ENCODE measurements around the gene SLC8A3.

The SLC8A3 gene

DNA sequence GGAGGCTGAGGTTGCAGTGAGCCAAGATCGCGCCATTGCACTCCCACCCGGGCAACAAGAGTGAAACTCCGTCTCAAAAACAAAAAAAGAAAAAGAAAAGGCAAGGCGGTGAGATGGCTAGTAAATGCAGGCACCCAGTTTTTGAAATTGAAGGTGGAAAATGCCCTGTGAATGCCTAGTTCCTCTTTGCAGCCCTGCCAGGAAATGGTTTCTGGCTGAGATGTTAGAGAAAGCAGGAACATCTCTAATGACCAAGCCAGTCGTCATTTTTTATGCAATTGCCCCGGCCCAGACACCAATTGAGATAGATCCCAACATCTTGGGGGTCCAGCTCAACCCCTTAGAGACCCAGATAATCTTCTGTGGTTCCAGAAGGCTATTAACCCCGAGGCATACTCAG lies 17.0 kb downstream of the SLC8A3 start:
- DNase-seq: no peak

- no peak for DNase-seq
Observed at GRCh38 chr14:70170976-70171375, 17.8 kb downstream of the SLC8A3 start.

DNA sequence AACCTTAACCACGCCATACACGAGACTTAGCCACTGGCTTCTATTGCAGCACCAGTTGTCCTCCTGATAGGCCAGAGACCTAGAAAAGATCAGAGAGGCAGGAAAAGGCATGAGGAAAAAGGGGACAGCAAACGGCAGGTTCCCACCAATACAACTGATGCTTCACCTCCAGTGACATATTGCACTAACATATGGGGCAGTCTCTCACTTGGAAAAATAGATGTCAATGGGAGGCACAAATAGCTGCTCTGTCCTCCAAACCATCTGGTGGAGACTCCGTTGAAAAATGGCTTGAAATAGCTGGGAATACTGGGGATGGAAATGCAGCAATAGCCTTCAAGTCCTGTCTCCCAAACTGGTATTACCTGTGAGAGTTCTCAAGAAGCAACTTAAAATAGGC lies 20.3 kb downstream of the SLC8A3 start:
- DNase-seq: no peak

DNA sequence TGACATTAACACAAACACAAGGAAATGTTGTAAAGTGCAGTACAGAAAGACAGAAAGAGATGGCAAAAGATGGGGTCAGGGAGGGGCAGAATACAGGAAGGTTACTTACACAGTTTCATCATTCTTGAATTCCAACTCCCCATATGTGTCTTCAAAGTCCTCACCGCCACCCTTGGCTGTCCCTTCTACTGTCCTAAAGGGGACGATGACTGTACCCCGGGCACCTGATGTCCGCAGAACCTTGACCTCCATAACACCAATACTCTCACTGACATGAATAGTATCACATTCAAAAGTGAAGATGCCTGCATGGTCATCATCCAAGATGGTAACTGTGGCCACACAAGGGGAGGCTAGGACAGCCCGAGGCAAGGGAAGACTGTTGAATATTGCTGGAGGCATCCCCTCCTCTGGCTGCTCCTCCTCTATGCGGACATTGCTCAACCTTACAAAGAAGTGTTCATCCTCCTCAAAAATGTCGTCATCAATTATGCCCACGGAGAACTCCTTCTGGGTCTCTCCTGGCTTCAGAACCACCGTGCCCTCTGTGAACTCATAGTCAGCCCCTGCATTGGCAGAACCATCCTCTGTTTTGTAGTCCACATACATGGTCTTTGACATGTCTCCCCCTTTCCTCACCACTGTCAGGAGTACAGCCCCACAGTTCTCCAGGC lies 22.1 kb downstream of the SLC8A3 start:
- no peak for DNase-seq

GRCh38 chr14:70162358-70162757 lies 26.4 kb downstream of the SLC8A3 start:
- no peak for DNase-seq

DNA sequence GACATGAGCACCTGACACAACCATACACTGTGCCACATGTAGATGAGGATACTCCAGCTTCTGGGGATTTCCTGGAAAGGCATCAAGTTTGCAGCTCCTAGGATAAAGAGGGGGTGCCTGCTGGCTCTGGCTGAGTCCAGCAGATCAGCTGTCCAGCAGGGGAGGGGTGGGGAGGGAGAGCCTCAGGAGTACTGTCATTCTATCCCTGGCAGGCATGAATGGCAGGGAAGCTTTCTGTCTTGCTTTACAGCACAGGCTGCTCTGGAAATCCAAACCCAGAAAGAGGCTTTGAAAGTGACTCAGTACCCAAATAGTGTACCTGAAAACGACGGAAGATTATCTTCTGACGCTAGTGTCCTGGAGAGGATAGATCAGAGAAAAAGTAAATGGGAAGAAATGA lies 32.2 kb downstream of the SLC8A3 start:
- no peak for DNase-seq

- DNase-seq: no peak
Observed at GRCh38 chr14:70152704-70153103, 36.0 kb downstream of the SLC8A3 start.

DNA sequence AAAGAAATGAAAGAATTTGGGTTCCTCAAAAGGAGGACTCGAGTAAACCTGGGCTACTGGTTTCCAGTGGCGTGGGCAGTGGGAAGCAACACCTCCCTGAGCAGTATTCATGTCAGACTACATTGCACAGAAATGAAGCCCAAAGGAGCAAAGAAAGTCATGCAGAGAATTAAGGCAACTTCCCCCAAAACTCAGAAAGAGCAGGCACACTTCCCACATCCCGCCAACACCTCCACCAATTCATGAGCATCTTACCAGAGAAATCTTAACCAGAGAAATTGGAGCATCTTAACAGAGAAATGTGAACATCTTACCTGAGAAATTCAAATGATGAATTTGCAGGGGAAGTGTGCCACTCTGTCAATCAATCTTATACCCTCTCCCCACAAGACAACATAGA lies 36.7 kb downstream of the SLC8A3 start:
- no peak for DNase-seq

GRCh38 chr14:70149596-70150165 lies 39.1 kb downstream of the SLC8A3 start:
- no peak for DNase-seq

DNA sequence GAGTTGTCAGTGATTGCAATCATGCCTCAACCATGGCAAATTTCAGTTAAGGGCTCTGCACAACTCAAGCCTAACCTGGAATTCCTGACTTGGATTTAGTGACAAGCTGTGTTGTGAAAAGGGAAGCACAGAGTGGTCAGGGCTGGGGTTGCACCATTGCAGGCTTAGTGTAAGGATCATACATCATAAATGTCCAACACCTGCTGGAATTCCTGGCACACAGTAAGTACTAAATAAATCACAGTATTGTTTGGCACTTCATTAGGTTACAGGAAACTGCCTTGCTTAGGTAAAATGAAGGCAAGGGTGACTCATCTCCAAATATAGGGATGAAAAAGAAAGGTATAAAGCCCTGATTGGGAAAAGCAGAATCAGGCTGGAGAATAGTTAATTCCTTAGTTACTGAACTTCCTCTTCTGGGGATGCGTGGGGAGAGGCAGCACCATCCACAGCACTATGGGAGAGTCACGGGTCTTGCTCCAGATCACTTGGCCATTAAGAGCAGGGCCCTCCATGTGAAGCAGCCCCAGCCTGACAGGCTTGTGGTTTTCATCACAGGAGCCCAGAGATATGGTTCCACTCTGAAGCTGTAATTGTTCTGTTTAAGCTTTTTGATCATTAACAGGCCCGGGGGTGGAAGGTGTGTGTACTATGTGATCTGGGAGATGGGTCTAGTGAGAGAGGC lies 39.7 kb downstream of the SLC8A3 start:
- no peak for DNase-seq

DNA sequence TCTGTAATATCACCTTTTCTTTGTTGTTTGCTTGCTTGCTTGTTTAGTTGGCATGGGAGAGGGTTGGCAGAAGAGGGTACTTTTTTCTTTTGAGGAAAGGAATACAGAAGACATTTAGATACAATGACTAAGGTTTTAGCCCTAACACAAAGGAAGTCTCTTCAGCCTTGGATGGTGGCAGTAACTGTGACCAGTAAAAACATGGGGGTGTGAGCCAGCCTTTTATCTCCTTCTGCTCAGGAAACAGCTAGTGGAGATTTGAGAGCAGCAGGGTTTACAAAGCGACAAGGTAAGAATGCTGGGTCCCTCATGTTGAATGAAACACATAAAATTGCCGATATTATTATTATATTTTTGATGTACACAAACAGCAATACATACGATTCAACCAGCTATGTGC lies 40.4 kb downstream of the SLC8A3 start:
- DNase-seq: no peak

DNA sequence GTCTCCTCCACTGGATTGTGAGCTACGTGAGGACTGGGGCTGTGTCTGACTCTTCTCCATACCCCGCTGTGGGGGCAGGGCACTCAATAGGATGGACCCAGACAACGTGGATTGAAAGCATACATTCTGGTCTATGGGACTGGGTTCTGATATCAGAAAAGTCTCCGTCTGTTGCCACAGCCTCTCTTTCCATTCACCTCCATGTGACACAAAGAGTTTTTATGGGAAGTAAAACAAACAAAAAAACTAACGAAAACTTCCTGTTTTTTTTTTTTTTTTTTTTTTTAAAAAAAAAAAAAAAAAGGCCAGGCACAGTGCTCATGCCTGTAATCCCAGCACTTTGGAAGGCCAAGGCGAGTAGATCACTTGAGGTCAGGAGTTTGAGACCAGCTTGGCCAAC lies 44.7 kb downstream of the SLC8A3 start:
- DNase-seq: no peak

DNA sequence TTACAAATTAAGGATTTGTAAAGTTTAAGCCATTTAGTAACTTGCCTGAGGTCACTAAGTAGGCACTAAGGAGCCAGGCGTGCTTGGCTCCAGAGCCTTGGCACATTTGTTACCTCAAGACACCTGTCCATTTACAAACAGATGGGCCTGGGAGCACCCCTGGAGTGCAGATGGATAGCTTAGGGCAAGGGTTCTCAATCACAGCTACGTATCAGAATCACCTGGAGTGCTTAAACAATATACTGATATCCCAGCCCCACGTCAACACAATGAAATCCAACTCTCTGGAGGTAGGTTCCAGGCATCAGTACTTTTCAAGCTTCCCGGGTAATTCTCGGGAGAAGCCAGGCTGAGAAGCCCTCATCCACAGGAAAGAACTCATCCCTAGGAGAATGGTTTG lies 45.4 kb downstream of the SLC8A3 start:
- DNase-seq: no peak

GRCh38 chr14:70140614-70141013 lies 48.1 kb downstream of the SLC8A3 start:
- DNase-seq: no peak

- no peak for DNase-seq
Observed at GRCh38 chr14:70139384-70139783, 49.4 kb downstream of the SLC8A3 start.

- DNase-seq: no peak
Observed at GRCh38 chr14:70137788-70138187, 51.0 kb downstream of the SLC8A3 start.

DNA sequence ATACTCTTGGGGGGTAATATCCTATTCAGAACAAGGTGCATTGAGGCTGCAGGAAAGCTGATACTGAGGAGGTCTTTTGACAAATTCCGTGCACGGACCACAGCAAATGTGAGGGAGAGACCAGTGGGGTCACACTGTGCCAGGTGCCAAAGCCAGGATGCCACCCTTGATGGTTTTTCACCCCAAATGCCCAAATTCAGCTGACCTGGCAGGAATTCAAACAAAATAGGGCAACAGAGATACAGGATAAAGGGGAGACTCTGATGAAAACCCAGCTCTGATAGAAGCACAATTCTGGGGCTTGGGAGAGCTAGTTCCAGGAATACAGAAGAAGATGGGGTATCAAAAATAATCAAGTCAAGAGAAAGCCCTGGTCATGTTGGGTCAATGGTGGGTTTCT lies 55.3 kb downstream of the SLC8A3 start:
- no peak for DNase-seq

DNA sequence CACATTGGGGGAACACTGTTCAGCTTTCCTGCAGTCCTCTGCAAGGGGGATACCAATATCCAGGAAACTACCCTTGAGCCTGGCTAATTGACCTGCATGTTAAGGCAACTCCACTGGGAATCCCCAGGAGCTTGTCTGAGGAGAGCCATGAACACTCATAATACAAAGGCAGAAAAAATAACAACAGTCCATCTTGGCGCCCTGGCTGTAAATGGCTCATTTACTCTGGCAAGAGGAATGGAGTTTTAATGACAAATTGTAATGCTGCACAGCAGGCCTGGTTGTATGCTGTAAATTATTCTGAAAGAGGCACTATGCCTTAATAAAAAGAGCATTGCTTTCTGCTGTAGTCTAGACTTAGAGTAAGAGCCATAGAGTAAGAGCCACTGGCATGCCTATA lies 58.3 kb downstream of the SLC8A3 start:
- no peak for DNase-seq

GRCh38 chr14:70127186-70127585 lies 61.6 kb downstream of the SLC8A3 start:
- DNase-seq: no peak

GRCh38 chr14:70123796-70124195 lies 65.0 kb downstream of the SLC8A3 start:
- DNase-seq: no peak

- DNase-seq: no peak
Observed at GRCh38 chr14:70121521-70121920, 67.2 kb downstream of the SLC8A3 start.

DNA sequence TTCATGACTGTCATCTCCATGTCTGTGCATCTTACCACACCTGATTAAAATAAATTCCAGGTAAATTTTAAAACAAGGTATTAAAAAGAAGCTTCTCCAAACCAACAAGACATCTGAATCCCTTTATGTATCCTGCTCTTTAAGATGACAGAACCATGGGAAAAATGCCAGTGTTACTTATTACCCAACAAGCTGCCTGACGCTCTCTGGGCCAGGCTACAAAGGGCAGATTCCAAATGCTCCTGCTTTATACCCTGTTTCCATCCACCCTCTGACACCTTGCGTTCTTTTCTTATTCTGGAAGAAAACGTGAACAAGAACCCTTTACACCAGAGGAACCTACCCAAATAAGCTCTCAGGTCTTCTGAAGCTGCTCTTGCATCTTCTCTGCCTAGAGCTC lies 70.7 kb downstream of the SLC8A3 start:
- no peak for DNase-seq

- no peak for DNase-seq
Observed at GRCh38 chr14:70116278-70116677, 72.5 kb downstream of the SLC8A3 start.

GRCh38 chr14:70114621-70115156 lies 74.1 kb downstream of the SLC8A3 start:
- no peak for DNase-seq
